Activated naive CD8-positive, alpha-beta T cell treated with anti-CD3 and anti-CD28 coated beads, Interleukin-2, amount 50 U/mL, for 24 hours (primary cell): ENCODE measurements around the gene VPS26C.

Experiments used
- ATAC-seq: fragments of 150-1000 bp; cut with Tn5 transposase; one replicate; pipeline ENCODE4 v1.10.0; 2021
- DNase-seq: peaks from one replicate; pipeline ENCODE4 v3.0.0; 2021
- H3K27ac Mint-ChIP-seq: one replicate; pipeline ENCODE4 v1.8.0; 2021; ENCODE audit warnings: mild to moderate bottlenecking, mixed read lengths
- H3K27me3 Mint-ChIP-seq: one replicate; pipeline ENCODE4 v1.8.0; 2021; ENCODE audit warnings: mixed read lengths
- H3K36me3 Mint-ChIP-seq: one replicate; pipeline ENCODE4 v1.8.0; 2021; ENCODE audit warnings: low read depth, mixed read lengths
- H3K4me1 Mint-ChIP-seq: one replicate; pipeline ENCODE4 v1.8.0; 2021; ENCODE audit warnings: mixed read lengths
- H3K4me3 Mint-ChIP-seq: one replicate; pipeline ENCODE4 v1.8.0; 2021; ENCODE audit warnings: mild to moderate bottlenecking, moderate library complexity, mixed read lengths
- H3K9me3 Mint-ChIP-seq: one replicate; pipeline ENCODE4 v1.8.0; 2021; ENCODE audit warnings: mixed read lengths

VPS26C gene

DNA sequence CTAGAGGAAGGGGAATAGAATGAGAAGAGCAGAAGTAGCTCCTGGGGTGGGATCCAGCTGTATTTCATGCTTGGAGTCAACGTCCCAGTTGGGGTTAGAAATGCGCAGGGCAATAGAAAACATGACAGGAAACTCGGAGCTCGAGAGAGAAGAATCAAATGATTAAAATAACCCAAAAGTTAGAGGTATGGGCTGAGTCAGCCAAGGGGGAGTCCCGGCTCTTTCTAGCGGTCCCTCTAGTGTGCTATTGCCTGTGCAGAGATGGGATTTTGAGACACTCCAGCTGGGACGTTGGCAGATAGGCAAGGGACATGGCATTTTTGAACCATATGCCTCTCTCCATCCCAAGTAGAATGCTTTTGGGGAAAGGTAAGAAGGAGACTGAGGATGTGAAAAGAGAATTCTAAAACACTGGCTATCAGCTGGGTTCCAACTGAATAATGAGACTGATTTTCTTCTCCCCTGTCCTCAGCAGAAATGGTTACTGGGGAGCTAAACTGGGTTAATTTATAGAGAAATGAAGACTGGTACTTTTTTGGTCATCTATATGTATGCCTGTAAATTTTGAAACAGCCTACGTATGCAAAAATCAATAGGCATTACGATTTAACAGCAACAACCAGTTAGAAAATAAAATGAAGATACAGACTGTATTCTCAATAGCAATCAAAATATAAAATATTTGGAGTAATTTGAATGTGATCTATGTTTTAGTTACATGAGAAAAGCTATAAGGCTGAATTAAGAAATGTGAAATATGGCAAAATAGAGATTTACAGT is 7.0 kb upstream of the VPS26C start:
- no peaks in the 10 kb centered on the region for H3K36me3 Mint-ChIP-seq
- DNase-seq, result no peak
- peaks cover 6% of the 10 kb centered on the region for H3K4me1 Mint-ChIP-seq
- no peak overlapping the region for H3K27ac Mint-ChIP-seq
- no peaks in the 10 kb centered on the region for H3K27me3 Mint-ChIP-seq
- no peak overlapping the region for H3K4me3 Mint-ChIP-seq
- ATAC-seq, result peak; percentile 61
- no peaks in the 10 kb centered on the region for H3K9me3 Mint-ChIP-seq

DNA sequence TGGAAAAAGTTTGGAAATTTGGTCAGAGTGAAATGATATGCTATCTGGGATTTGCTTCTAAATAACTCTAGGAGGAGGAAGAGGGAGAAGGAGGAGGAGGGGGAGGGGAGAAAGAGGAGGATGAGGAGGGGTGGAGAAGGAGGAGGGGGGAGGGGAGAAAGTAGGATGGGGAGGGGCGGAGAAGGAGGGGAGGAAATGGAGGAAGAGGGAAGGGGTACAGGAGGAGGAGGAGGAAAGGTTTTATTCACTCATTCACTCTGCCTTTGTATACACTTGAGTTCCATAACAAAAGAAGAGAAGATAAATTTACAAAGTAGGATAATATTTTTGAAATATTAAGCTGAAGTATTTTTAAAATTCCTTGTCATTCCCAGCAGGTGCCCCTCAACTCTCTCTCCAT is 6.3 kb upstream of the VPS26C start:
- DNase-seq (no peak), ATAC-seq (no peak)
- no peak overlapping the region for H3K27ac Mint-ChIP-seq
- peaks cover 10% of the 10 kb centered on the region for H3K4me1 Mint-ChIP-seq
- H3K27me3 Mint-ChIP-seq, result no peaks in the 10 kb centered on the region
- H3K4me3 Mint-ChIP-seq, result no peak overlapping the region
- no peaks in the 10 kb centered on the region for H3K9me3 Mint-ChIP-seq
- H3K36me3 Mint-ChIP-seq, result no peaks in the 10 kb centered on the region

GRCh38 chr21:37272897-37273296 is 5.8 kb upstream of the VPS26C start:
- Mint-ChIP-seq H3K36me3 (no peaks in the 10 kb centered on the region), H3K27me3 (no peaks in the 10 kb centered on the region), H3K9me3 (no peaks in the 10 kb centered on the region), H3K4me1 (peaks cover 13% of the 10 kb centered on the region), H3K27ac (no peak overlapping the region), H3K4me3 (no peak overlapping the region)
- ATAC-seq (no peak), DNase-seq (no peak)

DNA sequence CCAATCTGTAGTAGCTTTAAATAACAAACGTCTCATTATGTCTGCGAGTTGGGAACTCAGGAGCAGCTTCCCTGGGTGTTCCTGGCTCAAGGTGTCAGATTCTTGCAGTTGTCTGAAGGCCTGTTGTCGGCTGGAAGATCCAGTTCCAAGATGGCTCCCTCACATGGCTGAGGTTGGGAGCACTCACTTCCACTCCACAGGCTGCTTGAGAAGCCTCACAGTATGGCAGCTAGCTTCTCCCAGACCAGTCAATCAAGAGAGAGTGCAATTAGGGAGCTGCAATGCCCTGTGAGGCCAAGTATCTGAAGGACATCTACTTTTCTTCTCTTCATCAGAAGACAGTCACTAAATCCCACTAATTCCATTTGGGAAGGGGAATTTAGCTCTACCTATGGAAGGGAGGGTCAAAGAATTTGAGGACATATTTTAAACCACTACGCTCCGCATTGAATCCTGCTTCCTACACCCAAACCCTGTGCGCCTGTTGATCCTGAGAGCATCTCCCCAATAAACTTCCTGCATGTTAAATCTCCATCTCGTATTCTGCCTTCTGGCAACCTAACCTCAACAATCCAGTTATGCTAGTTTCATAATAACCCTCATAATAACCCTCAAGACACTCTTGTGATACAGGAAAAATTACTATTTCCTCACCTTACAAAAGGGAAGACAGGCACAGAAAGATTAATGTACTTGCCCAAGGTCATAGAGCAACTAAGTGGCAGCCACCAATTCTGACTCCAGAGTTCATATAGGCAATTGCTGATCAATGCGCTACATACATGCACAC is 3.6 kb upstream of the VPS26C start:
- ATAC-seq, result no peak
- Mint-ChIP-seq H3K36me3 (no peaks in the 10 kb centered on the region), H3K9me3 (no peaks in the 10 kb centered on the region)

GRCh38 chr21:37269481-37269880 is 2.3 kb upstream of the VPS26C start:
- no peaks in the 10 kb centered on the region for H3K9me3 Mint-ChIP-seq
- H3K4me3 Mint-ChIP-seq, result peak overlapping the region; percentile 93
- ATAC-seq (no peak), DNase-seq (no peak)
- peak overlapping the region; percentile 19 for H3K27ac Mint-ChIP-seq
- H3K27me3 Mint-ChIP-seq, result no peaks in the 10 kb centered on the region
- peaks cover 7% of the 10 kb centered on the region for H3K36me3 Mint-ChIP-seq
- peaks cover 33% of the 10 kb centered on the region for H3K4me1 Mint-ChIP-seq

More for the DNA sequence above, 3.6 kb upstream of the VPS26C start:
- no peaks in the 10 kb centered on the region for H3K27me3 Mint-ChIP-seq
- H3K27ac Mint-ChIP-seq, result no peak overlapping the region
- DNase-seq, result no peak
- H3K4me1 Mint-ChIP-seq, result peaks cover 21% of the 10 kb centered on the region
- H3K4me3 Mint-ChIP-seq, result no peak overlapping the region

DNA sequence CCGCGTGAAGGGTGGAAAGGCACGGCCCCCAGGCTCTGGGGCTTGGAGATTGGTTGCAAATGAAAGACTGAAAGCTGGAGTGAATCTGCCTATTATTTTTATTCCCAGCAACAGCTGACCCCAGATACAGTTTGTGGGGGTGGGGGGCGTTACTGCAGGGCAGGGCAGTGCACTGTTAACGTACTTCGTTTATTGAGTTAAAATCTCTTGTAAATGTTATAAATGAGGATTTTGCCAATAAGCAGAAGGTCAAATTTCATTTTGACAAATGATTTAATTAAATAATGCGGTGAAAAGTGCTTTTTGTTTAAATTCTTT is 1.0 kb upstream of the VPS26C start:
- DNase-seq (no peak), ATAC-seq (no peak)
- Mint-ChIP-seq H3K9me3 (no peaks in the 10 kb centered on the region), H3K4me1 (peaks cover 43% of the 10 kb centered on the region), H3K4me3 (peak overlapping the region; percentile 93), H3K27me3 (no peaks in the 10 kb centered on the region), H3K36me3 (peaks cover 10% of the 10 kb centered on the region), H3K27ac (peak overlapping the region; percentile 98)

DNA sequence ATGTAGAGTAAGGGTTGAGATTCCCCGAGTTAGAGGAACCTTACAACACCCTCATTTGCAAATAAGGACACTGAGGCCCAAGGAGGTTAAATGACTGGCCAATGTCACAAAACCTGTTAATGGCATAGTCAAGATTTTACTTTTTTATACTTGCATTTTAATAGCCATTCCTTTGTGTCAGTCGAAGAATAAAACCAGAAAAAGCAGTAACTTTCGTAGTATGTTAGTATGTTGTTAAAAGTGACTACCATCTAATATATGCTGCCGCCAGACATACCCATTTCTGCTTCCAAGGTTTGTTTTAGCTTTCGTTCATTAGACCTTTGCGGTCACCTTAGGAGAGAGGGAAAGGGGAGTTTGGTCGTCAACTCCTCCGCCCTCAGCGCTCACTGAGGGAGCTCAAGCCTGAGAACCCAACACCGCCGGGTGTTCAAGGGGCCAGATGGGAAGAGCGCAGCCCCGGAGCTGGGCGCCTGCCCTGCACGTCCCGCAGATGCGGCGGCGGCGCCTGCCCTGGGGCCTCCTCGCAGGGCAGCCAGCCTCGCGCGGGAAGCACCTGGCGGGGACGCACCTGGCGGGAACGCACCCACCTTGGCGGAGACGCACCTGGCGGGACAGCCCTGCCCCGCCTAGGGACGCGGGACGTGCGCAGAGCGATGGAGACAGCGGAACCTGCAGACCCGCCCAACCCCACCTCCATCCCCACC is 466 bp downstream of the VPS26C start:
- H3K4me3 Mint-ChIP-seq, result peak overlapping the region; percentile 93
- H3K36me3 Mint-ChIP-seq, result peaks cover 14% of the 10 kb centered on the region
- peaks cover 47% of the 10 kb centered on the region for H3K4me1 Mint-ChIP-seq
- peak; percentile 2 for ATAC-seq
- H3K9me3 Mint-ChIP-seq, result no peaks in the 10 kb centered on the region
- H3K27me3 Mint-ChIP-seq, result no peaks in the 10 kb centered on the region
- no peak for DNase-seq
- peak overlapping the region; percentile 98 for H3K27ac Mint-ChIP-seq

DNA sequence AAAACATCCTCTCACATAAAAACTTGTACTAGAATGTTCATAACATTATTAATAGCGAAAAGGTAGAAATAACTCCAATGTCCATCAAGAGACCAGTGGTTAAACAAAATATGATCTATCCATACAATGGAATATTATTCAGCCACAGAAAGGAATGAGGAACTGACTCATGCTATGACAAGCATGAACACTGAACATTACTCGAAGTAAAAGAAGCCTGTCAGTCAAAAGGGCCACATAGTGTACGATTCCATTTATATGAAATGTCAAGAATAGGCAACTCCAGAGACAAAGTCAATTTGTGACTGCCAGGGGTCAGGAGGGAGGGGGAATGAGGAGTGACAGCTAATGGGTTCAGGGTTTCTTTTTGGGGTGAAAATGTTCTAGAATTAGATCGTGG is 2.3 kb downstream of the VPS26C start:
- no peaks in the 10 kb centered on the region for H3K27me3 Mint-ChIP-seq
- ATAC-seq (no peak), DNase-seq (no peak)
- H3K4me3 Mint-ChIP-seq, result peak overlapping the region; percentile 48
- H3K36me3 Mint-ChIP-seq, result peaks cover 18% of the 10 kb centered on the region
- peak overlapping the region; percentile 73 for H3K27ac Mint-ChIP-seq
- H3K9me3 Mint-ChIP-seq, result no peaks in the 10 kb centered on the region
- H3K4me1 Mint-ChIP-seq, result peaks cover 47% of the 10 kb centered on the region

DNA sequence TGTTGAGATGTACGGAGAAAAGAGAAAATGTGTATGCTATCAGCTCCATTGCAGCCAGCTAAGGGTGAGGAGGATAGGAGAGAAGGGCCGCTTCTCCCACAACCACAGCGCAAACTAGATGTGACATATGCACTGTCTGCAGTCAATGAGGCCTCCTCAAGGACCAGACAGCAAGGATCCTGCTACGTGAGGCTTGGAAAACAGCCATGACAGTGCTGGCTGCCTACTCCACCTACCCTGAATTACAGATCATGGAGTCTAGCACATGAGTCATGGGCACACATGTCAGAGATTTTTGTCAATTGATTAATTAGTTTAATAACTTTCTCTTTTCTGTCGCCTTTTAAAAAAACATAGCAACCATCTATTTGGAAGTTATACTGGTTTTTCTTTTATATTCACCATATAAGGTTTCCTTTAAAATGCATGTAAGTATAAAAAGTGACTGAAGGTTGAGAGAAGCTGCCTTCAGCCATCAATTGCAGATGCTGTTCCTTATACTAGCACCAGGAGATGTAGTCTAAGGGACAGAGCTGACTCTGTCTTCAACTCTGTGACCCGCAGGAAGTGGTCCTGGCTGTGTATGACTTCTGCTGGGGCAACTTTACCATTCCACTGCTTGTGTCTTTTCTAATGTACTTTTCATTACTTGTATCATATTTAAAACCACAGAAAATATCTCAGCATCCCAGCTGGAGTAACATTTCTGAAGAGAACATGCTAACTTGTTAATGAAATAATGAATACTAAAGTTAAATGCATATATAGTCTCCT is 3.1 kb downstream of the VPS26C start:
- H3K4me3 Mint-ChIP-seq, result peak overlapping the region; percentile 48
- H3K4me1 Mint-ChIP-seq, result peaks cover 45% of the 10 kb centered on the region
- DNase-seq (no peak), ATAC-seq (no peak)
- H3K27me3 Mint-ChIP-seq, result no peaks in the 10 kb centered on the region
- H3K27ac Mint-ChIP-seq, result peak overlapping the region; percentile 73
- H3K36me3 Mint-ChIP-seq, result peaks cover 21% of the 10 kb centered on the region
- no peaks in the 10 kb centered on the region for H3K9me3 Mint-ChIP-seq

- H3K36me3 Mint-ChIP-seq, result peaks cover 18% of the 10 kb centered on the region
- H3K4me1 Mint-ChIP-seq, result peaks cover 44% of the 10 kb centered on the region
- H3K4me3 Mint-ChIP-seq, result no peak overlapping the region
Observed at GRCh38 chr21:37259426-37259825, 7.7 kb downstream of the VPS26C start.

GRCh38 chr21:37257967-37258877 is 8.9 kb downstream of the VPS26C start:
- Mint-ChIP-seq H3K9me3 (no peaks in the 10 kb centered on the region), H3K36me3 (peaks cover 17% of the 10 kb centered on the region), H3K27ac (peak overlapping the region; percentile 97), H3K4me3 (peak overlapping the region; percentile 90), H3K27me3 (peaks cover 2% of the 10 kb centered on the region), H3K4me1 (peaks cover 38% of the 10 kb centered on the region)
- peak; percentile 84 for ATAC-seq
- peak; percentile 85 for DNase-seq

More at GRCh38 chr21:37259426-37259825, 7.7 kb downstream of the VPS26C start:
- H3K27me3 Mint-ChIP-seq, result peaks cover 2% of the 10 kb centered on the region
- H3K9me3 Mint-ChIP-seq, result no peaks in the 10 kb centered on the region
- ATAC-seq, result no peak
- peak overlapping the region; percentile 23 for H3K27ac Mint-ChIP-seq
- no peak for DNase-seq

GRCh38 chr21:37257511-37257966 is 9.6 kb downstream of the VPS26C start:
- Mint-ChIP-seq H3K27ac (peak overlapping the region; percentile 97), H3K4me3 (peak overlapping the region; percentile 90), H3K4me1 (peaks cover 38% of the 10 kb centered on the region), H3K36me3 (peaks cover 17% of the 10 kb centered on the region), H3K9me3 (no peaks in the 10 kb centered on the region), H3K27me3 (peaks cover 2% of the 10 kb centered on the region)
- peak; percentile 50 for DNase-seq
- peak; percentile 39 for ATAC-seq

GRCh38 chr21:37253991-37254390 is 13.1 kb downstream of the VPS26C start:
- Mint-ChIP-seq H3K9me3 (no peaks in the 10 kb centered on the region), H3K4me1 (peaks cover 52% of the 10 kb centered on the region), H3K36me3 (peaks cover 8% of the 10 kb centered on the region), H3K27me3 (peaks cover 2% of the 10 kb centered on the region), H3K4me3 (no peak overlapping the region), H3K27ac (no peak overlapping the region)
- ATAC-seq, result no peak
- no peak for DNase-seq
